ENCODE data around the gene EXTL2.
"Not testable (repeated sequence)": the region's sequence is repeated elsewhere in the genome, so short reads cannot be mapped to it uniquely, and the experiment has no call there.

GRCh38 chr1:100855116-100855515 lies 39.5 kb downstream of the EXTL2 start:
- not testable (repeated sequence) for TF ChIP-seq EZH2, CTCF, EZH2phosphoT487 (IDR thresholded peaks at IDR 0.05)

Measured in neural progenitor cell (in vitro differentiated cells).